ENCODE measurements around the gene CNOT1.

CNOT1 gene

GRCh38 chr16:58515125-58515870 lies 114.3 kb downstream of the CNOT1 start, which contains the start of gene SETD6:
SETD6 (plus strand) TSS chr16:58515517; CDS start chr16:58515538, 21 bp downstream.
- peak; percentile 23 for DNase-seq

- no peak for DNase-seq
These were observed 115.8 kb downstream of the CNOT1 start for GRCh38 chr16:58513874-58514273.

DNA sequence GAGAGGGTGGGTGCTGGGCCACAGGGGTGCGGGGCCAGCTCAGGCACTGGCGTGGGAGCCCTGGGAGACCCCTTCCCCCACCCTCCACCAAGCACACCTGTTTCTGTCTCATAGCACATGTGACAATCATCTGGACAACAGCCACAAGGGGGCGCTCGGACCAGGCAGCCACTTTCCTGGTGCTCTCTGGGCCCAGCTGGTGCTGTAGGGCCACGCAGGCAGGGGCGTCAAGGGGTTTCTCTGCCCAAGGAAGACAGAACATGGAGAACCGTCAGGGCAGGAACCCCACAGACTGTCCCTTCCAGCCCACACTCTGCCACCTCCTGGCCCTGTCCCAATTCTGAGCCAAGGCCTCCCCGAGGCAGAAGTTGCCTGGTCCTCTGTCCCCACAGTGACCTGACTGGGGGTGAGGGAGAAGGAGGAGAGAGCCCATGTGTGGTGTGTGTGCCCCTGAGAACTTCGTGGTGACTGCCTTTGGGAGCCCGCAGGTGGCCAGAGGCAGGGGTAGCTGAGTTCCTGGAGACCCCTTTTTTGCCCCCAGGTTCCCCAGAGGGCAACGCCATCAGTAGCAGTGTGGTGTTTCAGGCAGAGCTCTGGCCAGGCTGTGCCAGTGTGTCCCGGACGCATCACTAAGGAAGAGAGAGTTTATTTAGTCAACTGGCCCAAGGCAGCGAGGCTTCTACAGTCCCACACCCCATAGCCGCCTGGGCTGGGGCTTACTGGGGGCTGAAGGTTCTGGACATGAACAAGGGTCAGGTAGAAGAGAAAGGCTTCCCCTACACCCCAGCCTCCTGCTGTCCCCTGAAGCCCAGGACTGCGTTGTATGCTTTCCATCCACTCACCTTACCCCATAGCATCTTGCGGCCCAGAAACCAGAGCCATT lies 117.5 kb downstream of the CNOT1 start:
- DNase-seq, result no peak

DNA sequence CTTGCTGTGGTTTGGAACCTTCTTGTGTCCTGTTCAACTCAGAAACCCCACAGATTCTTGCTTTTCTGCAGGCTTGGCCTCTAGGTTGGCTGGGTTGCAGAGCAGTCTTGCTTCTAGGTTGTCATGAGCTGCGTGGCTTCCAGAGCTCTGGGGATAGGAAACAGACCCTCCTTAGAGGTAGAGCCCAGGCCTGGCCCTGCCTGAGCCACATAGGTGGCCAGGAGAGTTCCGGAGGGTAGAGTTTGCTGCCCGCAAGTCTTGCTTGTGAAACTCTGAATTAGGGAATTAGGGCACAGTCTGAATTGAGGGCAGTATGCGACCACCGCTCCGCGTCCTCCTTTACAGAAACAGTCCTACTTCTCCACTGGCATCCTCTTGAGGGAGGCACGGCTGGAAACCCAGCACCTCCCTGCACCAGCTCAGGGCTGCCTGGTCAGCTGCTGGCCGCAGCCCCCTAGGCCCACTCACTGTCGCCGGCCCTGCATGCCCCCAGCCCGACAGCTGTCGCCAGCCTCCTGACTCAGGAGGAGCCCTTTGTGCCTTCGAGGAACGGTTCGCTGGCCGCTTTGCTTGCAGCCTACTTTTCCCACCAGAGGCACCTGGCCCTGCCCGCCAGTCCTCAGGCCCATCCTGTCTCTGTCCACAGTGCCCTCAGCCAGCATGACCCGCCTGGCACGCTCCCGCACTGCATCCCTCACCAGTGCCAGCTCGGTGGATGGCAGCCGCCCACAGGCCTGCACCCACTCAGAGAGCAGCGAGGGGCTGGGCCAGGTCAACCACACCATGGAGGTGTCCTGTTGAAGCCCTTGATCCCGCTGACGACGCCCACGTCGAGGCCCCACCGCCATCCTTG lies 118.6 kb downstream of the CNOT1 start:
- no peak for DNase-seq

DNA sequence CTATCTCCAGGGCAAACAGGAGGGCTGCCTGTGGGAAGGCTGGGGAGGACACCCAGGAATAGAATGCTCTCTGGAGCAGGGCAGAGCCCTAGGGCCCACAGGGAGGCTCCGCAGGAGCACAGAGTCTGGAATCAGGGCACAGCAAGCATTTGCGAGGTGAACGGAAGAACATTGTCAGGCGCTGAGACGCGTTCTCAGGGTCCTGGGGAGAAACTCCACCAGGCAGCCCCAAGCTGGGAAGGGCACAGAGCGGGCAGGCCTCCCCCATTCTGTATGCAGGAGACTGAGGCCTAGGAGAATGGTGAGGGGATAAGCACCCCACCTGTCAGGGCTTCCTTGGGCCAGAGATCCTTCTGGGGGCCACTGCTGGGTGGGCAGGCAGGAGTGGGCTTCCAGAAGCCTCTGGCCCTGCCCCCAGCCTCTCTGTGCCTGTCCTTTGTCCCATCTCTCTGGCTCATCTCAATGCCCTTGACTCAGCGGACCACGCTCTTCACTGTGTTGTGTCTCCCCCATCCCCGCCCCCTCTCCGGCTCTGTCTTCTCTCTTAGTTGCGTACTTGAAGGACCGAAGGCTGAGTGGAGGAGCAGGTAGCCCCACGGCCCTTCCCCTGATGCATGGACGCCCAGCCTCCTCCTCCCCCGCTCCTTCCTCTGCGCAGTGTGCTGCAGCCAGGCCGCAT lies 119.4 kb downstream of the CNOT1 start:
- no peak for DNase-seq

- DNase-seq, result no peak
These were observed 120.2 kb downstream of the CNOT1 start for GRCh38 chr16:58509256-58510096.

GRCh38 chr16:58508671-58509251 lies 120.9 kb downstream of the CNOT1 start:
- no peak for DNase-seq

DNA sequence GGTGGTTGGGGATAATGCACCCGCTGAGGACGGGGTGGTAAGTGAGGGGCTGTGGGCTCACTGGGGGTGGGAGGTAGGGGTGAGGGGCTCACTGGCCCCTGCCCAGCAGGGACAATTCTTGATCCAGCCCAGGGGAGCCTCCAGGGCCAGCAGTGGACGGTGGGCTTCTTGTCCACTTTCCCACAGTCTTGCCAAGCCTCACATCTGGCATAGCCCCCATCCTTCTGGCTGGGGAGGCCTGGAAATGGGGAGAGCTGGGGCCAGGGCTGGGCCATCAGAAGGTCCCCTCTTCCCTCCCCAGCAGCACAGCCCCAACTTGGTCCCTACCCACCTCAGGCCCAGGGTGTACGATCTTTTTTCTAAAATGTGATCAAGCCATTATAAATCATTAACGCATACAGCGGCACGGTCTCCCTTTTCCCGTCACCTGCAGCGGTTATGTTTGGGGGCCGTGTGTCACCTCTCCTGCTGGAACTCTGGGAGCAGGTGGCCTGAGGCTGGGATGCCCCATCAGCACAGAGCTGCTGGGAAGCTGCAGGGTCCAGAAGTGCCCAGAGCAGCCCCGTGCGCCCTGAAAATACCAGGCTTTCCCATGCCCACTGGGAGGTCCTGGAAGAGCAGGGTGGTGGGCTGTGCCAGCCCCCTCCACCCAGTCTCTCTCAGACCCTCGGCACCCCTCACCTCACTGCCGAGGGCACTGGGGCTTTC lies 121.5 kb downstream of the CNOT1 start:
- no peak for DNase-seq

- no peak for DNase-seq
These were observed 122.2 kb downstream of the CNOT1 start for GRCh38 chr16:58507195-58507962.

- DNase-seq, result no peak
These were observed 123.1 kb downstream of the CNOT1 start for GRCh38 chr16:58506241-58507194.

DNA sequence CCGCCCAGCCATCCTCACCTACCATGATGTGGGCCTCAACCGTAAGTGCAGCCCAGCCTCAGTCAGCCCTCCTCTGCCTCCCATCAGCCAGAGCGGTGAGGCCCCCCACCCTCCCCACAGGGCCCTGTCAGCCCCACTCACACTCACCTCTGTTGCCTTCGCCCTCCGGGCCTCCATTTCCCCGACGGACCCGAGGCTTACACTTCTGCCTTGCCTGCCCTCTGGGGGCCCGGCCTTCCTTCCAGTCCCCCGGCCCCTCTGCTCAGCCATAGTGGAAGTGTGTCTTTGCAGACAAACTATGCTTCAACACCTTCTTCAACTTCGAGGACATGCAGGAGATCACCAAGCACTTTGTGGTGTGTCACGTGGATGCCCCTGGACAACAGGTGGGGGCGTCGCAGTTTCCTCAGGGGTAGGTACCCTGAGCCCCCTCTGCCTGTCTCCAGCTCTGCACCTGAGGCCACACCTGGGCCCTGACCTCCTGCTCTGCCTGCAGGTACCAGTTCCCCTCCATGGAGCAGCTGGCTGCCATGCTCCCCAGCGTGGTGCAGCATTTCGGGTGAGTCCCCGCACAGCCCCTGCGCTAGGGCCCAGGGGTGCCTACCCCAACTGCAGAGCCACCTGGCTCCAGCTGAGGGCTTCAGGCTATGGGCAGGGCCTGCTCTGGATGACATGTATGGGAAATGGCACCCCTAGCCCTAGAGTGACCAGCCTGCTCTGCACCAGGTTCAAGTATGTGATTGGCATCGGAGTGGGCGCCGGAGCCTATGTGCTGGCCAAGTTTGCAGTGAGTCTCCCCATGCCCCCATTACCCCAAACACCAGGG lies 125.5 kb downstream of the CNOT1 start:
- no peak for DNase-seq

DNA sequence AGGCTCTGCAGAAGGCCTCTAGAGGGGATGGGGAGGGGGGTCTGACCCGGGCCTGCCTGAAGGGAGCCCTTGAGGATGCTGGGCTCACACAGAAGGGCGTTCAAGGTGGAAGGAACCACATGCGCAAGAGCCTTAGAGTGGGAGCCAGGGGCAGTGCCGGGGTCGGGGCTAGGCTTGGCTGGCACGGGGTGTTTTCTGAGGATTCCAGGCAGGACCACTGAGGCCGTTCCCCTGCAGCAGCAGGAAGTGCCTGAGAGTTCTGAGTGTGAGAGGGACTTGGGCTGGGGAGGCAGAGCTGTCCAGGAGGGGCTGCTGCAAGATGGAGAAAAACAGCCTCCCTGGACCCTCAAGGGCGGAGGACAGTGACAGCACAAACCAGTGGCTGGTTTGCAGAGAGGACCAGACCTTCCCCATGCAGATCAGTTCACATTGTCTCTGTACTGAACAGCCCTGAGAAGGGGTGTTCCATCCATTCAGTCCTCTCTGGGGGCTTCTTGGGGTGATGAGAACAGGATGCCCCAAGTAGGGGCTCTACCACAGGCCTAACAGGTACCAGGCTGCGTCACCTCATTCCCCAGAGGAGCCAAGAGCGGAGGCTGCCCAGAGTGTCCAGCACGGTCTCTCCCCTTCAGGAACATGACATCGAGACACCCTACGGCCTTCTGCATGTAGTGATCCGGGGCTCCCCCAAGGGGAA lies 126.3 kb downstream of the CNOT1 start:
- DNase-seq, result no peak

- DNase-seq, result no peak
These were observed 127.3 kb downstream of the CNOT1 start for GRCh38 chr16:58502217-58502921.

DNA sequence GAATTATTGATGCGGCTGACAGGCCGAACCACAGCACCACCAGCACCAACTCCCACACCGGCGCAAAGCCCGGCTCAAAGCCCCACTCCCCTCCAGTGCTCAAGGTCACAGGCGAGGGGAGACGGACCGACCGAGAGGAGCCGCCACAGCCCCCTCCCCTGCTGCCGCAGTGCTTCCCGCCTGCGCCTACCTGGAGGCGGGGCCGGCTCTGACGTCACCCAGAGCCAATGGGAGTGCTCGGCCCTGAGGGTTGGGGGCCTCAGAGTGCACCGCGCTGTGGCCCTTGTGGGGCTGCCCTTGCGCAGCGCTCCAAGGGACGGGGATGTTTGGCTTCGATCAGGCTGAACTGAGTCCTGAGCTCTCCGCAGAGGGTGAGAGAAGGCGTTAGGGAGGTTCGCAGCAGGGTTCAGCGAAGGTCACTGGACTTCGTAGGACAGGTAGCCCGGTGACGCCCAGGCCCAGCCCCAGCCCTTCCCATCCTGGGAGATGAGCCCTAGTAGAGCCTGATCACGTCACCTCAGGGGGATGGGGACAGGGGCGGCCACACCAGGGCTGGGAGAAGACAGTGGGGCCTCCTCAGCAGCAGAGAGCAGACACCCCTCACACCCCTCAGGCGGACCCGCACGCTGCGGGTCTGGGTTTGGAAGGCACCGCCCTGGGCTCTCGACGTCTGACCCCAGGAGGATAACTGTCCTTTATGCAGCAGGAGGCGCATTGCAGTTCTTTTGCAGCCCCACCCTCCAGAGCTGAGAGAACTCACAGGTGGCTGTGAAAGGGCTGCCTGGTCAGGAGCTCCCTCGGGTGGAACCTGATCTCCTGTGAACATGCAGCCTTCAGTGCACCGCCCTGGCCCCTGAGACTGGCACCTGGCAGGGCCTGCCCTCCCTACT lies 128.1 kb downstream of the CNOT1 start:
- DNase-seq, result peak; percentile 27
